Skeletal muscle satellite cell (primary cell): ENCODE measurements around the gene MYBPC1.
"Not testable (repeated sequence)": the region's sequence is repeated elsewhere in the genome, so short reads cannot be mapped to it uniquely, and the experiment has no call there.

Experiments
- H3K27me3 ChIP-seq: 2 replicates; pipeline ENCODE4 v1.7.0; 2013; ENCODE audit warnings: low read length; ENCODE audit not compliant: control insufficient read depth, insufficient read depth
- H3K36me3 ChIP-seq: 2 replicates; pipeline ENCODE4 v1.7.0; 2013; ENCODE audit warnings: mild to moderate bottlenecking, control low read depth, low read length; ENCODE audit not compliant: insufficient read depth
- H3K4me1 ChIP-seq: 2 replicates; pipeline ENCODE4 v1.7.0; 2013; ENCODE audit warnings: low read length; ENCODE audit not compliant: control insufficient read depth, insufficient read depth
- H3K4me2 ChIP-seq: 2 replicates; pipeline ENCODE4 v1.7.0; 2013; ENCODE audit warnings: mild to moderate bottlenecking, low read length
- H3K4me3 ChIP-seq: 2 replicates; pipeline ENCODE4 v1.7.0; 2013; ENCODE audit warnings: low read length
- H3K9ac ChIP-seq: 2 replicates; pipeline ENCODE4 v1.7.0; 2013; ENCODE audit warnings: mild to moderate bottlenecking, low read depth, low read length, moderate library complexity
- H3K9me3 ChIP-seq: replicated peaks from 2 replicates; pipeline ENCODE4 v1.7.0; 2013; ENCODE audit warnings: mild to moderate bottlenecking, control low read depth, low read length

MYBPC1 gene

DNA sequence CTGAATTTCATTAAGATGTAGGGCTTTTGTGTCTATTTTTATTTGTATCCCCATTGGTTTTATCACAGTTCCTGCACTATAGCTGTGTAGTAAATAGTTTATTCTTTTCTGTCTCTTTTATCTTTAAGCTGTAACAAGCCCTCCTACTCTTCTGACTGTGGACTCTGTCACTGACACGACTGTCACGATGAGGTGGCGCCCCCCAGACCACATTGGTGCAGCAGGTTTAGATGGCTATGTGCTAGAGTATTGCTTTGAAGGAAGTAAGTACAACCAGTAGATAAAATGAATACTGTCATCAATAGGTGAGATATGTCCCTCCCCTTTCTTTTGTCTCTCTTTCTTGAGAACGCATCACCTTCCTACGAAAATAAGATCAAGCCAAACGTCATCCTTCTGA lies 68.5 kb downstream of the MYBPC1 start:
- H3K4me3 ChIP-seq = no peak overlapping the region
- H3K9me3 ChIP-seq = no peaks in the 10 kb centered on the region
- no peak overlapping the region for H3K9ac ChIP-seq
- H3K4me1 ChIP-seq = no peaks in the 10 kb centered on the region
- H3K36me3 ChIP-seq = no peaks in the 10 kb centered on the region
- H3K4me2 ChIP-seq = no peak overlapping the region
- peaks cover 3% of the 10 kb centered on the region for H3K27me3 ChIP-seq

DNA sequence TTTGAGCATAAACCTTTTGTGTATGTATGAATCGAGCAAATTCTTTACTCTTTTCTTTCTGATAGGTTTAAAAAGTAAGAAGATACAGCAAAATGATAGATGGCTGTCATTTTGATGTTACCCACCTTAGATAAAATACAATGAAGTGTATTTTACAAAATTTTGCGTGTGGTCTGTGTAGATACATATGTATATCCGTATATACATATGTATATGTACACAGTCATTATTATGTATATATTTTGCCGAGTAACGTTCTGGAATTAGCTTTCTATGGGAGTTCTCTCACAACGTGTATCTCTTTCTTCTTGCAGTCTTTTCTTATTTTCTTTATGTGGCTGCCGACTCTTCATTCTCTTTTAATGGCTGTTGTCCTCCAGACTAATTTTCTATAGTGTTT lies 70.2 kb downstream of the MYBPC1 start:
- Histone ChIP-seq H3K4me1 (no peaks in the 10 kb centered on the region), H3K9ac (no peak overlapping the region), H3K4me2 (no peak overlapping the region), H3K4me3 (no peak overlapping the region), H3K27me3 (peaks cover 3% of the 10 kb centered on the region), H3K9me3 (no peaks in the 10 kb centered on the region), H3K36me3 (no peaks in the 10 kb centered on the region)

DNA sequence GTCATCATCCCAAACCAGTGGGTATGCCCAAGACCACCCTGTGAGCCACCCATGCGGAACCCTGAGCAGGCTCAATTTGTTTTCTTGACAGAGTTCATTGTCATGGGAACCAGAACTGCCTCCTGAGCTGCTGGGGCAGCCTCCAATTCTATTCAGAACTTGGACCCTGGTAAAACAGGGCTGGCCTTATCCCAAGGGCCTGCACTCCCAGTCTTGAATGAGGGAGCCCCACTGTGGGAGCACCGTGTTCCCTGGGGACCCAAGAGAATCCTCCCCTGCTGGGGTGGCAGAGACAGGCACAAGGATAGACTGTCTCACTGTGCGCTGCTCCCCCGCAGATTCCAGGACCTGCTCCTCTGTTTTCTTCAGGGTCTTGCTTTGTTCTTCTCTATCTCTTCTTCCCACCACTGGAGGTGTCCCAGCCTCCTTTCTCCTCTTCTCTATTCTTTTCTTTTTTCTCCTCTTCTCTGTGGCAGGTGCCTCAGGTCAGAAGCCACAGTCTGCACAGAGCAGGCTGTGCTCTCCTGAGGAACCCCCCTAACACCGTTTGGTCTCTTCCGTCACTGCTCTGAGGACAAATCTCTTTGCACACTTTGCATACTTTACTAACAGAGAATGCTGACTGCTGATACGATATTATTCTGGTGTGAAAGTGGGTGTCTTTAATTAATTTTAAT lies 71.4 kb downstream of the MYBPC1 start:
- H3K9ac ChIP-seq = no peak overlapping the region
- H3K4me3 ChIP-seq = no peak overlapping the region
- no peaks in the 10 kb centered on the region for H3K36me3 ChIP-seq
- H3K9me3 ChIP-seq = no peaks in the 10 kb centered on the region
- peaks cover 3% of the 10 kb centered on the region for H3K27me3 ChIP-seq
- H3K4me1 ChIP-seq = no peaks in the 10 kb centered on the region
- no peak overlapping the region for H3K4me2 ChIP-seq

DNA sequence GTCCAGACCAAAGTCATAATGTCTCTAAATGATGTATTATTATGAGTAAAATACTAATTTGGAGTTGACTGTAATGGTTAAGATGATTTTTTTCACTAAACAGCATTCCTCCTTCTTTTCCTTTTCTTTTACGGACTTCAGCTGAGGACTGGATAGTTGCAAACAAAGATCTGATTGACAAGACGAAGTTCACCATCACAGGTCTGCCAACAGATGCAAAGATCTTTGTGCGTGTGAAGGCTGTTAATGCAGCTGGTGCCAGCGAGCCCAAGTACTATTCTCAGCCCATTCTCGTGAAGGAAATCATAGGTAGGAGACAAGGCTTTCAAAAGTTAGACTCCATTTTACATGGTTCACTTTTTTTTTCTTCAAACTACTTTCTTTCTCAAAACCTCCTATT lies 72.8 kb downstream of the MYBPC1 start:
- no peak overlapping the region for H3K4me2 ChIP-seq
- H3K27me3 ChIP-seq = peaks cover 3% of the 10 kb centered on the region
- no peaks in the 10 kb centered on the region for H3K4me1 ChIP-seq
- no peak overlapping the region for H3K4me3 ChIP-seq
- H3K9ac ChIP-seq = no peak overlapping the region
- no peaks in the 10 kb centered on the region for H3K9me3 ChIP-seq
- no peaks in the 10 kb centered on the region for H3K36me3 ChIP-seq

DNA sequence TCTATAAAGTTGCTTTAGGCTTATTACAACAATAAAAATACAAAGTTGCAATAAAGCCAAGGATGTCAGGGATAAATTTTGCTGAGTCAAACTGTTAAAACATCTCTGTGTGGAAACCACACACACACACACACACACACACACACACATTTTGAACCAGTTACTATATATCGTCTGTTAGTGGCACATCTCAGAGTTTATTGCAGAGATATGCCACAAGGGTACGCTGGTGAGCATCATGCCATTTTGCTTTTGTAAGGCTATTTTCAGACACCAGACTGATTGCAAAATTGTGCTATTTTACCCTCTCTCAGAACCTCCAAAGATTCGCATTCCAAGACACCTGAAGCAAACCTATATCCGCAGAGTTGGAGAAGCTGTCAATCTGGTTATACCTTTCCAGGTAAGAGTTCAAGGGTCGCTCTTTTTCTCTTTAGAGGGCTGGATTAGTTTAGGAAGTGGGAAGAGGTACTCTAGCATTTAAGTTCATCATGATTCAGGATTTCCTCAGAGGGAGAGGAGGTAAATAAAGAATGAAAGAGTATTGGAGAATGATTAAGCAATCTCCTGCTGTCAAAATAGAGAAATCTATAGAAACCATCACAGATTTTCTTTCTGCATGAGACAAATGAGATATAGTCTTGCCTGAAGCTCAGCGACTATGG lies 75.4 kb downstream of the MYBPC1 start:
- no peaks in the 10 kb centered on the region for H3K9me3 ChIP-seq
- no peak overlapping the region for H3K4me3 ChIP-seq
- H3K27me3 ChIP-seq = peaks cover 3% of the 10 kb centered on the region
- no peak overlapping the region for H3K9ac ChIP-seq
- no peak overlapping the region for H3K4me2 ChIP-seq
- H3K4me1 ChIP-seq = no peaks in the 10 kb centered on the region
- no peaks in the 10 kb centered on the region for H3K36me3 ChIP-seq

DNA sequence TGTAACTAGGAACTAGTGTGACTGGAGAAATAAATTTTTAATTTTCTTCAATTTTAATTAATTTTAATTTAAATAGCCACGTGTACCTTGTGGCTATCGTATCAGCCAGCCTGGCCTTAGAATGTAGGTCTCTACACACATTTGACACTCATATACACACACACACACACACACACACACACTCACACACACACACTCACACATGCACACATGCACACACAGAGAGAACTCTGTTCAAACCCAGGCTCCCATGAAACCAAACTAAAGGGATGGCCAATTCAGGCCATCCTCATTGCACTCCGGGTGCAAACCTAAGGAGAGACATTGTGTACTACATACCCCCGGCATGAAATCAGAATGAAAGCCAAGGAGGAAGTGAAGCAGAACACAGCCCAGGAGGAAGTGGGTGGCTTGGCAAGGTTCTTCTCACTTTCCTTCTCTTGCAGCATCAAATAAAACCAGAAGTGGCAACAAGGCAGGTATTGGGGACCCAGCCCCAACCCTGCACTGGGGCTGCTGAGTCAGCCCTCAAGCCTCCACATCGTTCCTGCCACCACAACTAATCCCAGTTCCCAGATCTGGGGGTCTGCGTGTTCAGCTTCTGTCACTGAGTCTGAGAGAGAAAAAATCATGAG lies 76.5 kb downstream of the MYBPC1 start:
- Histone ChIP-seq H3K4me3 (no peak overlapping the region), H3K4me1 (no peaks in the 10 kb centered on the region), H3K9me3 (no peaks in the 10 kb centered on the region), H3K9ac (no peak overlapping the region), H3K27me3 (no peaks in the 10 kb centered on the region), H3K36me3 (no peaks in the 10 kb centered on the region), H3K4me2 (no peak overlapping the region)

DNA sequence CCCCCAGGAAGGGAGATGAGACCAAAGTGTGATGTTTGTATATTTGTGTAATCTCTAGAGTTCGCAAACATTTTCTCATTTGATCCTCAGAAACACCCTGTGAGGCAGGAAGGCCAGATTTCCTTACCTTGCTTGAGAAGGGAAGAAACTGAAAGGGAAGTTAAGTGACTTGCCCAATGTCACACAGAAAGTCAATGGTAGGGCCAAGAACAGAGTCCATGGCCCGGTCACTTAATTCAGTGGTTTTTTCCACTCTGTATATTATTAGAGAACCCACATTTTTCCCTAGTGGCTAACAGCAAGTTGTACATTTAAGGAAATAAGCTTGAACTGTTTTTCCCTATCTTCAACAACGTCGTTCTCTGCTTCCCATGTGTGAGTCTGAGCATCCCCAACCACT lies 77.1 kb downstream of the MYBPC1 start:
- no peaks in the 10 kb centered on the region for H3K36me3 ChIP-seq
- H3K27me3 ChIP-seq = no peaks in the 10 kb centered on the region
- no peak overlapping the region for H3K4me3 ChIP-seq
- no peaks in the 10 kb centered on the region for H3K9me3 ChIP-seq
- H3K4me1 ChIP-seq = no peaks in the 10 kb centered on the region
- H3K4me2 ChIP-seq = no peak overlapping the region
- no peak overlapping the region for H3K9ac ChIP-seq

DNA sequence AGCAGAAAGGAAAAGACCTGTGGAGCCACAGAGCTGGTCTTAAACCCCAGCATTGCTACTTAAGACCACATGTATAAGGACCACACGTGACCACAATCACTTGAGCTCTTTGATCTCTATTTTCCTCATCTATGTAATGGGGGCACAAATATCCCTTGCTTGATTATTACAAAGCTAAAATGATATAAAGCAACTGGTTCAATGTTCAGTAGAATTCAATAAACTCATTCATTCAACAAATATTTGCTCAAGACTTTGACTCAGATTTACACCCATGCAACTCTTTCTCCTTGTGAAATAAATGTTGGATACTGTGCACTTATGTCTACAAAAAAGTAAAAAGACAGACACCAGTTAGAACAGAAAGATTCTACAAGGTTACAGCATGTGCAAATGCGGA lies 80.8 kb downstream of the MYBPC1 start:
- Histone ChIP-seq H3K4me2 (no peak overlapping the region), H3K4me1 (no peaks in the 10 kb centered on the region), H3K4me3 (no peak overlapping the region), H3K27me3 (no peaks in the 10 kb centered on the region), H3K9ac (no peak overlapping the region), H3K36me3 (no peaks in the 10 kb centered on the region), H3K9me3 (no peaks in the 10 kb centered on the region)

DNA sequence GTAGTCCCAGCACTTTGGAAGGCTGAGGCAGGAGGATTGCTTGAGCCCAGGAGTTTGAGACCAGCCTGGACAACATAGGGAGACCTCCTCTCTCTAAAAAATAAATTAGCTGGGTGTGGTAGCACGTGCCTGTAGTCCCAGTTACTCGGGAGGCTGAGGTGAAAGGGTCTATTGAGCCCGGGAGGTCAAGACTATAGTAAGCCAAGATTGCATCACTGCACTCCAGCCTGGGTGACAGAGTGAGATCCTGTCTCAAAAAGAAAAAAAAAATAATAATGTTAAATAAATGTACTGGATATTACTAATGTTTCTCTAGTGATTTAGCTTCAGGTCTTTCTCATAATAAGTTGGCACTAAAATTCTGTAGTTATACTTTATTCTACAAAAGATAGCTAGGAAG lies 81.7 kb downstream of the MYBPC1 start:
- H3K9me3 ChIP-seq, H3K4me1 ChIP-seq, H3K4me3 ChIP-seq, H3K36me3 ChIP-seq, H3K9ac ChIP-seq, H3K4me2 ChIP-seq, H3K27me3 ChIP-seq: not testable (repeated sequence)

DNA sequence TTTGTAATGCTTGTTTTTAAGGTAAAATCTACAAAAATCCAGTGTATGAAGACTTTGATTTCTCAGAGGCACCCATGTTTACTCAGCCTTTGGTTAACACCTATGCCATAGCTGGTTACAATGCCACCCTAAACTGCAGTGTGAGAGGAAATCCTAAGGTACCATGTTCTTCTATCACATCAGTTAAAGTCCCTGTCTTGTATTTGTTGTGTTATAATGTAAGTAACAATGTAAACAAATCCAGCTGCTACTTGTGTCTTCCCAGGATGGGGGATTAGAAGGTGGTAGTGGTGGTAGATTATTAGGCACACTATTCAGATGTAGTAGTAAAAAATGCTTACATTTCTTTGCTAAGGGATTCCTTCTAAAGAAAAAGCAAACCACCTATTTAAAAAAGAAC lies 83.3 kb downstream of the MYBPC1 start:
- Histone ChIP-seq H3K4me1 (no peaks in the 10 kb centered on the region), H3K9ac (no peak overlapping the region), H3K36me3 (no peaks in the 10 kb centered on the region), H3K9me3 (no peaks in the 10 kb centered on the region), H3K27me3 (no peaks in the 10 kb centered on the region), H3K4me2 (no peak overlapping the region), H3K4me3 (no peak overlapping the region)

DNA sequence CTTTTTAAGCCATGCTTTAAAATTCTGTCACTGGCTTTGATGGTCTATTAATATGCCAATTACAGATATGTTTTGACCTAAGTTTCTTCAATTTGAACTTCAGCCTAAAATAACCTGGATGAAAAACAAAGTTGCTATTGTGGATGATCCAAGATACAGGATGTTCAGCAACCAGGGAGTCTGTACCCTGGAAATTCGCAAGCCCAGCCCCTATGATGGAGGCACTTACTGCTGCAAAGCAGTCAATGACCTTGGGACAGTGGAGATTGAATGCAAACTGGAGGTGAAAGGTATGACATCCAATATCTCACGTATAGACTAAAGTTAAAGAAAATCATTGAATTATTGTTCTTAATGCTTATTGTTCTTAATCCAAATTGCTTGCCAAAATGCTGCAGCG lies 85.5 kb downstream of the MYBPC1 start:
- Histone ChIP-seq H3K4me2 (no peak overlapping the region), H3K4me3 (no peak overlapping the region), H3K36me3 (no peaks in the 10 kb centered on the region), H3K4me1 (no peaks in the 10 kb centered on the region), H3K9ac (no peak overlapping the region), H3K9me3 (no peaks in the 10 kb centered on the region), H3K27me3 (no peaks in the 10 kb centered on the region)

DNA sequence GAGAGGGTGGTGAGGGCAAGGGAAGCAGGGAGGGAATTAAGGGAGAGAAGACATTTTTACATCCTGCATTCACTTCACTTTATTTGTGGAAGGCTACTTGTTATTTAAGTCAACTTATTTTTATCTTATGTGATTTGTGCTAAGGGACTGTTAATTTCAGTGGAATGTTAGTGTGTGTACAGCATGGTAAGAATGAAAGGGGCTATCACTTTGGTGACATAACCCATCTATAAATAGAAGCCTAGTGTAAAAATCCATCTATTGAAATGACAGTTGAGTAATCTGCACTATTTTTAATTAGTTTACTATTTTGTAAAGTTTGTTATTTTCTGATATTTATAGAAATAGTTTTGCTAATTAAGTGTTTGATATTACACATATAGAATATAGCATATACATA lies 85.9 kb downstream of the MYBPC1 start:
- Histone ChIP-seq H3K4me1 (no peaks in the 10 kb centered on the region), H3K27me3 (no peaks in the 10 kb centered on the region), H3K9me3 (no peaks in the 10 kb centered on the region), H3K9ac (no peak overlapping the region), H3K36me3 (no peaks in the 10 kb centered on the region), H3K4me3 (no peak overlapping the region), H3K4me2 (no peak overlapping the region)
